ENCODE measurements around the gene GIMD1.

GRCh38 chr4:106367072-106367471, 1.5 kb downstream of the GIMD1 start:
- TF ChIP-seq CTCF (IDR thresholded peaks at IDR 0.05) = no peak
- no peak for TF ChIP-seq POLR2A (IDR thresholded peaks at IDR 0.05)
